Activated naive CD8-positive, alpha-beta T cell treated with anti-CD3 and anti-CD28 coated beads, Interleukin-2, amount 50 U/mL, for 16 hours (primary cell): ENCODE measurements around the gene ADRB2.

Experiments used
- DNase-seq: peaks from one replicate; pipeline ENCODE4 v3.0.0-alpha.2; 2020; ENCODE audit warnings: low read depth, low spot score

Gene ADRB2

DNA sequence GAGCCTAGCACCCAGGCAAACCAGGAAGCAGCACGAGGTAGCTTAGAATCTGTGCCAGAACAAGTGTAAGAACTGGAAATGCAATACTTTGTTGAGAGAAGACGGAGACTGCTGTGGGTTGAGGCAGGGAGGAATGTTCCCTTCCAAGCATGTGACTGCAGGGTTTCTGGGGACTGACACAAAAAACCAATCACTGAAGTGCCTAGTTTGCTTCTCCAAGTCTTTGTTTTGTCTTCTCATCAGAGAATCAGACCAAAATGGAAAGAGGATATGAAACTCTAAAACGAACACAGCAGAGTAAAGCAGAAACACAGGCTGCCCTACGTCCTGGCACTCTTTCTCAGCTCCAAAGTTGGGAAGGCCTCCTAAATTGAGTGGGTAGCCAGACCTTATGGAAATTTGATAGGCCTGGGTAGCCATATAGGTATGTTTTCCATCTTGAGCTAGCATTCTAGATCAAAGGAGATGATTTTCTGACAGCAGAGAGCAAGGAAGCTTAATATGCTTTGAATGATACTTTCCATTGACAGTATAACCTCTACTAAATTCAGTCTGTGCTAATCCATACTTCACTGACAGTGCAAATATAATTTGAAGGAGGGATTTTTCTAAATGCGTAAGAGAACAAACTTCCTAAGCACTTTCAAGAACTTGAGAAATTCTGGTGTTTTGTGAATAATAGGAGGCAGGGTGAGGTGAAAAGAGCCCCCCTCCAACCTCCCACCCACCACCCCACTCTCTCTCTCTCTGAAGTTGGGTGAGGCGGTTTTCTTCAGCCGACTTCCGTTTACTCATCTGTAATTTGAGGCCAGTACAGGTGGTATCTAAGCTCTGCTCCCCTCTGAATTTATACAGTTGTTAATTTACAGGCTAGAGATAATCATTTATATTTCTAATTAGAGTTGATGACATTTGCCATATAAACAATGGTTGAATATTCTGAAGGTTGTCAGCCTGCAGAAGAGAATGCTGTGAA is 5.5 kb downstream of the ADRB2 start:
- no peak for DNase-seq

- DNase-seq, result no peak
Observed at GRCh38 chr5:148833122-148833521, 6.7 kb downstream of the ADRB2 start.

DNA sequence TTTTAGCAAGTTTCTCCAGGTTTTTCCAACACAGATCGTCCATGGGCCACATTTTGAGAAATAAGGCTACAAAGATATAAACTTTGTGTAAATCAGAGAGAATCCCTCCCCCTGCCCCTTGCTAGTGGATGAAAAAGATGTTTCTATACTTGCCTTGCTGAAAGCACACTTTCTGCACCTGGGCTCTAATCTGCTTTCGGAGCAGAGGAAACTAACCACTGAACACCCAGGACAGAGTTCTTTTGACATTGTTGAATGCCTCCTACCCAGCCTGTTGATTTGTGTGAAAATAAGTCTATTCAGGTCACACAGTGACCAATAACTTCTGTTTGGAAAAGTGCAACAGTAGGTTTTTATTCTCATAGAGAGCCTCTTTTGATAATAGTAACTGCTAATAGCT is 7.5 kb downstream of the ADRB2 start:
- no peak for DNase-seq

DNA sequence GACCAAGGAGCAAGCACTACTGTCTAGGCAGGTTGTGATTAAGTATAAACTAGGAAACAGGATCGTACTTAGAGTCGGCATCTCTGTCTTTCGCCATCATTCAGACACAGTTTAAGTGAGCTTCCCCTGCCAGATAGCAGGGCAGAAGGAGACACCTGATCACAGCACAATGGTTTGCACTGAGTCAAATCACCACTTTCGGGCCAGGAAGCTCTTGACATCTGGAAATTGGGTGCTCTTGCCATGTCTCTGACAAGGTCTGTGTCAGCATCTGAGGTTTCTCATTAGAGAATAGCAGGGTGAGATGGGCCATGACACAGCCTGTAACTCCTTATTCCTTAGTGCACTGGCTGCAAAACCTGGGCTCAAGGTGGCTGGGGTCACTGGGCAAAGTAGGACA is 8.3 kb downstream of the ADRB2 start:
- no peak for DNase-seq

DNA sequence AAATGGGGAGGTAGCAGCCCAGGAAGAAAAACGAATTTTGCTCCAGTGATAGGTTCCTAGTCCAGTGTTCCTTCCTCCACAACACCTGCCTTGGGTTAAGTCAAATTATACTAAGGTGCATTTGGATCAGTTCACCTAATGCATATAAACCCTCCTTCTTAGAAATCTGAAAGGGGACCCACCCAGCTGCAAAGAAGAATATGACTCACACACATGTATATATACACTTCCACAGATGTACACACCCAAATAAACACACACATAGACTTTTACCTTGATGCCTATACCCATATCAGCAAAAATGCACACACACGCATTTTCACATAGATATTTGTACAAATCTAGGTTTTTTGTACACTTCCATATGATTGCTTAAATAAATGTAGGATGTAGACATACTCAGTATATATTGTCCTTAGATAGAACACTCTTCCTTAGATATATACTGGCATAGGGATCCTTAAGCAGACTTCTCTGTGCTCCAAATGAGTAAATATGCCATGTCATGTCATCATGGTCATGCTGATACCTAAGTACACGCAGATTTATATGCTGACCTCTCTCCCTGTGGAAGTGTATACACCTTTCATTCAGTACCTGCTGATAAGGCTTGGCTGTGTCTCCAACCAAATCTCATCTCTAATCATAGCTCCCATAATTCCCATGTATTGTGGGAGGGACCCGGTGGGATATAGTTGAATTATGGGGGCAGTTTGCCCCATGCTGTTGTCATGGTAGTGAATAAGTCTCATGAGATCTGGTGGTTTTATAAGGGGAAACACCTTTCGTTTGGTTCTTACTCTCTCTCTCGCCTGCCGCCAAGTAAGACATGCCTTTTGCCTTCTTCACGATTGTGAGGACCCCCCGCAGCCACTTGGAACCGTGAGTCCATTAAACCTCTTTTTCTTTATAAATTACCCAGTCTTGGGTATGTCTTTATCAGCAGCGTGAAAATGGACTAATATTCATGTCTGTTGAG is 10.2 kb downstream of the ADRB2 start:
- no peak for DNase-seq

DNA sequence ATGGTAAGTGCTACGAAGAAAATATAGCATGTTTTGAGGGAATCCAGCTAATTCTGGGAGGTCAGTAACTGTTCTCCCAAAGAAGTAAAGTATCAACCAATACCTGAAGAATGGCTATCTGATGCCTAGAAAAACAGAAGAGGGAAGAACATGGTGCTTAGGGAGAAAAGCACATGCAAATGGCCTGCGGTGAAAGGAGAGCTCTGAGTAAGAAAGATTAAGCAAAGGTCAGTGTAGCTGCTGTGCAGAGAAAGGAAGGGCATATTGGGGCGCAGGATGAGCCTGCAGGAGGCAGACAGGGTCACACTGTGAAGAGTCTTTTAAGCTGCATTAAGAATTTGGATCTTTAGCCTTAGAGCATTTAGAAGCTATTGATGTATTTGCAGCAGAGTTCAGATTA is 11.0 kb downstream of the ADRB2 start:
- DNase-seq, result no peak

GRCh38 chr5:148838357-148838756 is 11.9 kb downstream of the ADRB2 start:
- DNase-seq, result no peak

- DNase-seq, result no peak
Observed at GRCh38 chr5:148839960-148840359, 13.5 kb downstream of the ADRB2 start.

- DNase-seq, result no peak
Observed at GRCh38 chr5:148840531-148840930, 14.1 kb downstream of the ADRB2 start.

DNA sequence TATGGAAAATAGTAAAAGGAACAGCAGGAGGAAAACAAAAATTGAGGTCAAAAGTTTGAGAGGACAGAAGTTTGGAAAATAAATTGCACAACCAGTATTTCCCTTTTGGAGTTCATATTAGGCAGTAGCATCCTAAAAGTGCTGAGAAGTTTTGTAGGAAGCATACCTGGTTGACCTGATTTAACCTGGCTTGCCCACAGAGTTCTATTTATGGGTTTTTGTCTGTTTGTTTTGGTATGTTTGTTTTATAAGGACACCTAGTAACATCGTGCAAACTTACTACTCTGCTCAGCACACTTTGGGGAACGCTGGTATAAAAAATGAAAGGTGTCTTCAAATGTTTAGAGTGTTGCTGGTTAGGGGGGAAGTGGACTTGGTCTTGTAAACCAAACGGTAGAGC is 15.1 kb downstream of the ADRB2 start:
- no peak for DNase-seq

GRCh38 chr5:148842161-148842560 is 15.8 kb downstream of the ADRB2 start:
- no peak for DNase-seq

GRCh38 chr5:148843510-148844318 is 17.3 kb downstream of the ADRB2 start:
- no peak for DNase-seq

DNA sequence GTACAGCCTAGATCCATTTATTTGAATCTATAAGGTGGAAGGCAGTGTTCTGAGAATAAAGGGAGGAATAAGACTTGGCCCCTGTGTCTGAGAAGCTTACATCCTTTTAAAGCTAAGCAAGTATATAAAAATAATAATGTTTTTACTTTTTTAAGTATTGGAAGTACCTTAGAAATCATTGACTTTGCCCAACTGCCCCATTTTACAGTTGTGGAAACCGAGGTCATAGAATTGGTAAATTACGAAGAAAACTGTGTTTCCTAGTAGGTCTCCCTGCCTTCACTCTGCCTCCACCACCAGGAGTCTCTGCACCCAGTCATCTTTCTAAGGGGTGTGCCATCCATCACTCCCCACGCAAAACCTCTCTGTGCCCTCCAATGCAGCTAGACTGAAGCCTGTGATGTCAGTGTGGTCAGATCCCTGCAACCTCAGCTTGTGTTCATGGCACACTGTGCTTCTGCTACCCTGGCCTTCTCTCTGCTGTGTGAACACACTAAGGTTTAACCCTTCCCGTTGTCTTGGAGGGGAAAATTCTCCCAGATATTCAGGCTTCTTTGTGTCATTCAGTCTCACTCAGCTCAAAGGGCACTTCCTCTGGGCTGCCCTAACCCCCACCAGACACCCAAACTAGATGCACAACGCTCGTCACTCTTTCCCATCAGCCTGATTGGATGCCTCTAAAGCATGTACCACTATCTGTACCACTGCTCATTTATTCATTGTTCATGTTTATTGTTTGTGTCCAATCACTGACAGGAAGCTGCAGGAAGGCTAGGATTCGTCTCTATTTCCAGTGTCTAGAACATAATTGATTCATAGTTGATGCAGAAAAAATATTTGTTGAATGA is 18.2 kb downstream of the ADRB2 start:
- DNase-seq, result no peak

GRCh38 chr5:148846930-148847329 is 20.5 kb downstream of the ADRB2 start:
- DNase-seq, result no peak

DNA sequence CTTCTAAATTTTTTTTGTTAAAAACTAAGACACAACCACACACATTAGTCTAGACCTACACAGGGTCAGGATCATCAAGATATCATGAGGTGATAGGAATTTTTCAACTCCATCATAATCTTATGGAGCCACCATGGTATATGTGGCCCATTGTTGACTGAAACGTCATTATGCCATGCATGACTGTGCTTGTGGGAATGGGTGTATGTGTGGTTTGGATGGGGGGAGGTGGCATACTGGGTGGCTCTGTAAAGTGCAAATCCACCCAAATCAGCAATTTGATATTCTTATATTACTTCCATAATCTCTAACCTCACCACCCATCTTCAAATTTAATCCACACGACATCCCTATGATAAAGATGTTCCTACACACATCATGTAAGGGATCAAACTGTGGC is 21.0 kb downstream of the ADRB2 start:
- DNase-seq, result no peak

GRCh38 chr5:148848393-148849031 is 22.1 kb downstream of the ADRB2 start:
- DNase-seq, result no peak

GRCh38 chr5:148849461-148849860 is 23.1 kb downstream of the ADRB2 start:
- DNase-seq, result no peak

DNA sequence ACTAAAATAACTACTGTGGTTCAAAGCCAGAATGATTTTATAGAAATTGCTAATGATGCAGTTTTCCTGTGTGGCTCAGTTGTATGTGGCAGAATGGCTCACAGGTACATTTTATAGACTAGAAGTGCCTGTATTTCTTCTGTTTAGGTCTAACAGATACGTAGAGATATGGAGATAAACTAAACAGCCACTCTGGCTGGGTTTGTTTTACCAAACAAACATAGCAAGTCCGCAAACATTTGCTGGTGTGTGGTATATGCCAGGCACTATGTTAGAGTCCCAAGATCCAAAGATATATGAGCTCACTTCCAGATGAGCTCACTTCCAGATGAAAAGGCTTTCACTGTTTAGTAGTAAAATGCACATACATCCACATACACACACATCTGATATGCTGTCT is 24.4 kb downstream of the ADRB2 start:
- DNase-seq, result no peak

- DNase-seq, result no peak
Observed at GRCh38 chr5:148853868-148854267, 27.5 kb downstream of the ADRB2 start.
